ENCODE data around the gene SP140.
"Not testable (repeated sequence)": the region's sequence is repeated elsewhere in the genome, so short reads cannot be mapped to it uniquely, and the experiment has no call there.

The SP140 gene

DNA sequence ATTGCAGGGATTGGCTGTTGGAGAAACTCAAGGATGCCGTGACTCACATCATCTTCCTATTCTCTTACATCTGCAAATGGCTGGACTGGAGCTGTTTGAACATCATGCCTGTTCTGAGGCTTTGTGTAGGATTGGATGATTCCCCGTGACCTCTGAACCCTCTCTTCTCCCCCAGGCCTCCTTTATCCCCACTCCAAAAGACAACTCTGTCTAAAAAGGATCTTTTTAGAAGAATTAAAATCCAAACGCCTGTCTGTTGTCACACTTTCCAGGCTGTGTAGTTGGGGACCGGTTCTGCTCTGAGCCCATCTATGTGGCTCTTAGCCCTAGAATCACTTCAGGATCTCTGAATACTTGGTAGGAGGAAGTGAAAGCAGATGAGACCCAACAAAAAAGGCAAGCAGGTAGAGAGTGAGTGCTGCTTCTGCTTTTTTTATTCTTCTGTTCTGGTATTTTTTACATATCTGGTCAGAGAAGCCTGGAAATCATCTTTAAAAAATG is 565 bp downstream of the SP140 start:
- no peak for DNase-seq (ENCODE audit: low read depth)

DNA sequence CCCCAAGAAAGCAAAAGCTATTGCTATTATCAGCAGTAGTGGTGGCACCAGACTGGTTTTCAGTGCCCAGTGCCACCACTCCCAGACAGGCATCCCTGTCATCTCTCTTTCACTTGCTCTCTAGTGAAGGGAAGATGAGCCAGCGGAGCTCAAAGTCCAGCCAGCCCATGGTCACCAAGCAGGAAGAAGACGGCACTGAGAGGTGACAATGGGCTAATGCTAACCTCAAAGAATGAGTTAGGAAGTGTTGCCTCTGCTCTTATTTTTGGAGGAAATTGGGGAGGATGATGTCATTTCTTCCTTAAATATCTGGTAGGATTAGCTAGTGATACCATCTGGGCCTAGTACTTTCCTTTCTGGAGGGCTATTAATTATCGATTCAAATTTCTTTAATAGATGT is 1.7 kb downstream of the SP140 start:
- DNase-seq (ENCODE audit: low read depth): no peak

GRCh38 chr2:230230087-230230486 is 4.6 kb downstream of the SP140 start:
- DNase-seq (ENCODE audit: low read depth): no peak

DNA sequence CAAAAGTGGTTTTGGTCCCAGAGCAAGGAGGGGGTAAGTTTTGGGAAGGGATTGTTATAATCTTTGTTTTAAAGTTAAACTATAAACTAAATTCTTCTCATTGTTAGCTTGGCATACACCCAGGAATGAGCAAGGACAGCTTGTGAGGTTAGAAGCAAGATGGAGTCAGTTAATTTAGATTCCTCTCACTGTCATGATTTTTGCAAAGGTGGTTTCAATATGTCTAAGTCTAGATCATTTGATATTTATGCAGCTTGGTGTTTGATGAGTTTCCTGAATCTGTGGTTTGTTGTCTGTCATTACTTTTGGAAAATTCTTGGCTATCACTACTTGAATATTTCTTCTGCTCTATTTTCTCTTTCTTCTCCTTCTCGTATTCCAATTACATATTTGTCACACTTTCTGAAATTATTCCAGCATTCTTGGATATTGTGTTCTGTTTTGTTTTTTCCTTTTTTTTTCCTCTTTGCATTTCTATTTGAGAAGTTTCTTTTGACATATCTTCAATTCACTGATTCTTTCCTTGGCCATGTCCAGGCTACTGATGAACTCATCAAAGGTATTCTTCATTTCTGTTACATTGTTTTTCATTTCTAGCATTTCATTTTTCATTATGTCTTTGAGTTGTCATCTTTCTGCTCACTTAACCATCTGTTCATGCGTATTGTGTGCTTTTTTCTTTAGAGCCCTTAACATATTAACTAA is 5.1 kb downstream of the SP140 start:
- no peak for DNase-seq (ENCODE audit: low read depth)

- DNase-seq (ENCODE audit: low read depth): no peak
Measured at GRCh38 chr2:230231251-230231650, 5.7 kb downstream of the SP140 start.

DNA sequence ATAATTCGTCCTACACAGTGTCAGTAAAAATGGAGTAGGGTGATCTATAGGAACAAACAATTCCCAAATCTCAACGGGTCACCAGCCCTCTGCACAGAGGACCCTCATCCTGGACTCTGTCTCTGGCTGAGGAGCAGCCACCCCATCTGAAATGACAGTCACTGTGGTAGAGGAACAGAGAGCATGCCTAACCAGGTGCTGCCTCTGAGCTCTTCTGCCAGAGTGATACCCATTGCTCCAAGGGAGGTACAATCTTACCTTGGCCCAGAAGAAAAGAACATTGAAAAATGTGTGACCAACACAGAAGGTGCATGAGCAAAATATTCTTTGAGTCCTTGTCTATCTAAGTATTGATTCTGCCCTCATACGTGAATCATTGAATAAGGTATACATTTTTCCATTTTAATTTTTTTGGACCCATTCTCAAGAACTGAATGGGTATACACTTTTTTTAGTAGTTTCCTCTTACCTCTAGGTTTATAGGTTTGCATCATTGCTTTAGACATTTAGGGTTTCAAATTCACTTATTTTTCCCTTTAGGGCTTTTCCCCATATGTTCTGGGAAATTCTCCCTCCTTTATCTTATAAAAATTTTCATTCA is 8.7 kb downstream of the SP140 start:
- no peak for DNase-seq (ENCODE audit: low read depth)

DNA sequence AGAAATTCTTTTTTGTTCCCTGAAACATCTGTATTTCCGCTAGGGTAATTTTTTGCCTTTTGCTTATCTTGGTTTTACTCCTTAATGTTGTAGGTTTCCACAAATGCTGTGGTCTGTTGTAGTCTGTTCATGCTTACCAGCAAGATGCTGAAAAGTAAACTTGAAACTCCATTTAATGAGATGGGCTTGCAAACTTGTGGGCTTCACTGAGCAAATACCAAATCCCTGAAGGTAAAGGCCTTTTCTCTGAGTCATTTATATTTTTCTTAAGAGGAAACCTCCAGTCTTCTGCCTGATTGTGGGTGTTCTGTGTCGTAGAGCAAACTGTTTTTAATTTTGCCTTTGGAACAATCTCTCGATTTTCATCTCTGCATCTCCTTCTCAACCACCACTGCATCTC is 9.3 kb downstream of the SP140 start:
- DNase-seq (ENCODE audit: low read depth): no peak

- DNase-seq (ENCODE audit: low read depth): no peak
Measured at GRCh38 chr2:230244211-230244610, 18.7 kb downstream of the SP140 start.

DNA sequence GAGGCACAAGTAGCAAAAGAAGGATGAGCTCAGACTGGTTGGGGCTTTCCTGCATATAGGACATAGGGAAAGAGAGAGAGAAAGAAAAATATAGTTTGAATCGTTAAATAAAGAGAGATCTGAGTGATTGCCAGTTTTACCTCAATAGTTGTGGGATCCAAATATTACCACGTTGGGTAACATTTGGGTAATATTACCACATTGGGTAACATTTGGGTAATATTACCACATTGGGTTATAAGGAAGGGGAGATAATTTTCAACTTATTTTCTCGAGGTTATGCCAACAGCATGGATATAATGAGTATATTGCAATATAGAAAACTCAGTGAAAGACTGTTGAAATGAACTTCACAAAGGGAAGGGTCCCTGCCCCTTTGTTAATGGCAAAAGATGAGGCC is 20.7 kb downstream of the SP140 start:
- no peak for DNase-seq (ENCODE audit: low read depth)

DNA sequence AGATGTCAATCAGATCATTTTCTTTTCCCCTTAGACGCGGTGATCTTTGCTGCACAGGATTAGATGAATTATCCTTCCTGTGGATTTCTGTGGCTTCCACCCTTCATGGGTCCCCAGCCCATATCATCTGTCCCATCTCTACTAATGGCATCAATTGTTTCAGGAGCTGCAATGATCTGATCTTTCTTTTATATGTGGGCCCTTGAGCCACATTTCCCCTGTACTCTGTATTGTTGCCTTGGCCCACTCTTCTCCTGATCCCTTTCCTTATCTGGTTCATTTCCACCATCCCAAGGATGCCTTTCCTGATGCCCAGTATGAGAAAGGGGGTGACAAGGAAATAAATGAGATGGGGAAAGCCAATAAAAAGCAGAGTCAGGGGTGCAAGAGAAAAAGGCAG is 24.7 kb downstream of the SP140 start:
- DNase-seq (ENCODE audit: low read depth): no peak

DNA sequence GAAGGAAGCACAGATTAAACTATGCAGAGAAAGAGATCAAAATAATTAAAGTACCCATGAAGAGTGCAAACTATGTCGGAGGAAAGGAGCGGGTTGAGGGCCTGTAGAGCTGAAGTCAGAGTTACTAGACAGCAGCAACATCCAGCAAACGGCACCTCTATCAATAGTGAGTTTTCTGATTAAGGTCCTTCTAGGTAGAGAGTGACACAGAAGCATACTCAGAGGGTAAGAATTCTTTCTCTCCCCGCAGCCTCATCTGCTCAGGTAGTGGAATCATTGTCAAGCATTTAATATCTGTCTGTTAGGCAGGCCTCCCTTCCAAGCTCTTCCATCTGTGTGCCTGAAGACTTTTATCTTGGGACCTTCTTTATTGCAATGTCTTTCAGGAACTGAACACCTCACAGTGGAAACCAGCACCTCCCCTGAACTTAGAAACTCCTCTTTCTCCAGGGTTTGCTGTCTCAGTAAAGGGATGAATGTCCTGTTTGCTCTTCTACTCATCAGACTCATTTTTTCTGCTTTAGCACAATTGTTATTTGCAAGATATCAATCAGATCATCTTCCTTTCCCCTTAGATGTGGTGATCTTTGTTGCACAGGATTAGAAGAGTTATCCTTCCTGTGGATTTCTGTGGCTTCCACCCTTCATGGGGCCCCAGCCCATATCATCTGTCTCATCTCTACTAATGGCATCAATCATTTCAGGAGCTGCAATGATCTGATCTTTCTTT is 28.8 kb downstream of the SP140 start:
- DNase-seq (ENCODE audit: low read depth): no peak

- no peak for DNase-seq (ENCODE audit: low read depth)
Measured at GRCh38 chr2:230256733-230257332, 31.3 kb downstream of the SP140 start.

- DNase-seq (ENCODE audit: low read depth): no peak
Measured at GRCh38 chr2:230258483-230258882, 32.9 kb downstream of the SP140 start.

DNA sequence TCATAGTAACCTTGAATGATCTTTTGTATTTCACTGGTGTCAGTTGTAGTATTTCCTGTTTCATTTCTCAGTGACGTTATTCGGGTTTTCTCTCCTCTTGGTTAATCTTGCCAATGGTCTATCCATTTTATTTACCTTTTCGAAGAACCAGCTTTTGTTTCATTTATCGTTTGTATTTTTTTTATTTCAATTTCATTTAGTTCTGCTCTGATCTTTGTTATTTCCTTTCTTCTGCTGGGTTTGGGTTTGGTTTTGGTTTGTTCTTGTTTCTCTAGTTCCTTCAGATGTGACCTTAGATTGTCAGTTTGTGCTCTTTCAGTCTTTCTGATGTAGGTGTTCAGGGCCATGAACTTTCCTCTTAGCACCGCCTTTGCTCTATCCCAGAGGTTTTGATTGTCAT is 36.7 kb downstream of the SP140 start:
- DNase-seq (ENCODE audit: low read depth): no peak

DNA sequence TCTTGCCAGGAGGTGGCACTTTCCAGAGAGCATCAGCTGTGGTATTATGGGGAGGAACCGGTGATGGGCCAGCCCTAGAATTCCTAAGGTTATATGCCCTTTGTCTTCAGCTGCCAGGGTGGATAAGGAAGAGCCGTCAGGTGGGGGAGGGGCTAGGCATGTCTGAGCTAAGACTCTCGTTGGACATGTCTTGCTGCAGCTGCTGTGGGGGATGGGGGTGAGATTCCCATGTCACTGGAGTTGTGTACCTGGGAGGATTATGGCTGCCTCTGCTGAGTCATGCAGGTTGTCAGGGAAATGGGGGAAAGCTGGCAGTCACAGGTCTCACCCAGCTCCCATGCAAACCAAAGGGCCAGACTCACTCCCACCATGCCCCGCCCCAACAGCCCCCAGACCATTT is 39.4 kb downstream of the SP140 start:
- DNase-seq (ENCODE audit: low read depth): not testable (repeated sequence)

GRCh38 chr2:230266638-230267037 is 41.1 kb downstream of the SP140 start:
- DNase-seq (ENCODE audit: low read depth): no peak

DNA sequence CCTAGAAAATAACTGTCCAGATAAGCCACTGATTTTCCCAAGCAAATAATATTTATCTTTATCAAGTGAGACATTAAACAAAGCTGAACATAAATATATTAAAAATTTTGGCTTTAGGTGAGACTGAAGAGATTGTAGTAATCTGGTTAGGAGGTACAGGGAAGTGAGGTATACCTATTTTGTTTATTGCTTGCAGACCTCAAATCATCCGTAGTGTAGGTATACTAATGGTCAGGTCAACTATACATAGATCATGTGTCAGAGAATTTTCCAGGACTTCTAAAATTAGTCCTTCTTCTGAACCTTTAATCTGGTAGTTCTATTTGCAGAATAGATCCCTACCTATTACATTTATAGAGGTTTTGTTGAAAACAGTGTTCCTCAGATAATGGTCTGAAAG is 41.5 kb downstream of the SP140 start:
- no peak for DNase-seq (ENCODE audit: low read depth)

- no peak for DNase-seq (ENCODE audit: low read depth)
Measured at GRCh38 chr2:230267556-230267955, 42.0 kb downstream of the SP140 start.

DNA sequence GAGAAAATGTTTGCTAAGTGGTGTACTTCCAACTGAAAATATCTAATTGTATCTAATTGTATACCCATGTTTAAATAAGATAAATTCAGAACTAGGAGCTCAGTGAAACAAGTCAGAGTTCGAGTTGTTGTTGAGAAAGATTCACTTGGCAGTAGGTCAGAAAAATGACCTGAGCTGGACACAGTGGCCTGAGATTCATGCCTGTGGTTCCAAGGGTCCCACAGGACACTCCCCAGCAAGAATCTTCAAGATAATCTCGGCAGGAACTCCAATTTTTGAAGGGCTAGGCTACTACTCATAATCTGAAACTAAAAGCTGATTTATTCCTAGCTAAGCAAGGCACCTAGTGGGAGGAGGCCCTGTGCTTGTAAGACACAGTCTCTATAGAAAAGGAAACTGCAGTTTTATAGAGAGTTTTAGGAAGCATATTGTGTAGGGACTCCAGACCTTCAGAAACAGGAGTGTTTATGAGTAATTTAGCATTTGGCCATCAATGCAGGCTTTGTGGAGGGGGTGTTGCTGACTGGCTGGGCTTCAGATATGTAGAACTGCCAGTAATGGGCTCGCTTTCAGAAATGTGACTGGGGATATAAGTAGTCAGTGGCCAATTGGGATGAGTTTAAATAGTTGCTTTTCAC is 43.2 kb downstream of the SP140 start:
- DNase-seq (ENCODE audit: low read depth): no peak

DNA sequence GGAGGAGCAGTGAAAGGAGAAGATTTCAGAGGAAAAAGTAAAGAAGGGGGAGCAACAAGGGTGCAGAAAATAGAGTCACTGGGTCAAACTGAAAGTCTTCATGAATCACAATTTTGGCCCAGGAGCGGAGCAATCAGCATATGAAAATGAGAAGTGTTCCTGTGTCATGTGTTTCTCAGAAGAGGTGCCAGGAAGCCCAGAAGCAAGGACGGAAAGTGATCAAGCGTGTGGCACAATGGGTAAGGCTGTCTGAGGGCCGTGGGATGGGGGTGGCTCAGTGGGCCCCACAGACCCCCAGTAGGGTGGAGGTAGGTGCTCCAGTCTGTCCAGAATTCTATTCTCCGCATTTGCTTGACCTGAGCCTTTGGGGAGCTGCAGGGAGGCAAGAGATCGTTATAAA is 44.2 kb downstream of the SP140 start:
- no peak for DNase-seq (ENCODE audit: low read depth)

DNA sequence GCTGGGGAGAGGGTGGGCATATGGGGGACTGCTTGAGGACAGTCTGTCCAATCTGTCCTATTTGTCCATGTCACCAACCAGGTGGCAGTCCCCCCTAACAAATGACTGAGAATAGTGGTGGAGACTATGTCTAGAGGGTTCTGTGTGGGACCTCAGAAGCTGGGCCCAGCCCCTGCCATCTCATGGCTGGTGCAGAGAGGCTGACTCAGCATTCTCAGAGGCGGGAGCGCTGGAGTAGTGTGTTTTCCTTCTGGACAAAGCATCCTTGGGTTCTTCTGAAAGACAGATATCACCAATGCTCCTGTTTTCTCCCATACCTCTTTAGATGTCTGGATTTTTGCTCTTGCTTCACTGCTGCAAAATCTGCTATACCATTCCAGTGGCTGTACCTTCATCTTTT is 57.4 kb downstream of the SP140 start:
- DNase-seq (ENCODE audit: low read depth): no peak

GRCh38 chr2:230286048-230286447 is 60.5 kb downstream of the SP140 start:
- DNase-seq (ENCODE audit: low read depth): no peak
